ENCODE data around the gene SH3RF3.

DNA sequence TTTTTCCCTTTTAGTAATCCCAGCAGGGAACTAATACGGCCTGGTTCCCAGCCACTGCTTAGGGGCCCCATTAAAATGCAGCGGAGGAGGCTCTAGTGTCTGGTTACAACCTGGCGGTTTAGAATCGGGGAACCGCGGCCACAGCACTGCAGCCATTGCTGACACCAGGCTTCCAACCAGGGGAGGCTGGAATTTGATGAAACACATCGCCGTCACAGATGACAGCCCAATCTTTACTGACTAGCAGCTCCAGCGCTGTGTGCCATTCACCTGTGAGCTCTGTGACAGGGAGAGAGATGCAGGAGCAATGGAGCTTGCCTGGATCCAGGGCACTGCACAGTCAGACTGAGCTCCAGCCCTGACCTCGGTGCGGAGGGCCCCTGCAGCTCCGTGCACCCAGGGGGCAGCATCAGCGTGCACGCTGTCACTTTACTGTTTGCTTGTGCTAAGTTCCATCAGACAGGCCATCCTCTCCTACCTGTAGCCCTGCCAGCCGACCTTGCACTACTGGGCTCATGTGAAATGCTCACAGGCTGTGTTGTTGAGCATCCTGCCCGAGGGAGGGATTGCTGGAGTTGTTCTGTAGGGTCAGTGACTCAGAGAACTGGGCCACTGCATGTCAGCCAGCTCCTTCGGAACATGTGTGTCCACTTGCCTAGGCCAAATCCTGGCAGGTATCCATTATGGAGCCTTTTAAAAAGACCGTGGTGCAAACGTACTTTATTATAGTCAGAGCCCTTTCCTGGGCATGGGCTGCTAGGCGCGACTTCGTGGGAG is 281.2 kb downstream of the SH3RF3 start:
- TF ChIP-seq, protein P1, sequence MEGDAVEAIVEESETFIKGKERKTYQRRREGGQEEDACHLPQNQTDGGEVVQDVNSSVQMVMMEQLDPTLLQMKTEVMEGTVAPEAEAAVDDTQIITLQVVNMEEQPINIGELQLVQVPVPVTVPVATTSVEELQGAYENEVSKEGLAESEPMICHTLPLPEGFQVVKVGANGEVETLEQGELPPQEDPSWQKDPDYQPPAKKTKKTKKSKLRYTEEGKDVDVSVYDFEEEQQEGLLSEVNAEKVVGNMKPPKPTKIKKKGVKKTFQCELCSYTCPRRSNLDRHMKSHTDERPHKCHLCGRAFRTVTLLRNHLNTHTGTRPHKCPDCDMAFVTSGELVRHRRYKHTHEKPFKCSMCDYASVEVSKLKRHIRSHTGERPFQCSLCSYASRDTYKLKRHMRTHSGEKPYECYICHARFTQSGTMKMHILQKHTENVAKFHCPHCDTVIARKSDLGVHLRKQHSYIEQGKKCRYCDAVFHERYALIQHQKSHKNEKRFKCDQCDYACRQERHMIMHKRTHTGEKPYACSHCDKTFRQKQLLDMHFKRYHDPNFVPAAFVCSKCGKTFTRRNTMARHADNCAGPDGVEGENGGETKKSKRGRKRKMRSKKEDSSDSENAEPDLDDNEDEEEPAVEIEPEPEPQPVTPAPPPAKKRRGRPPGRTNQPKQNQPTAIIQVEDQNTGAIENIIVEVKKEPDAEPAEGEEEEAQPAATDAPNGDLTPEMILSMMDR (IDR thresholded peaks at IDR 0.05), result no peak
- TF ChIP-seq POLR2A (IDR thresholded peaks at IDR 0.05), result no peak
